Smooth muscle cell (in vitro differentiated cells): ENCODE data around the gene MRPL51. TPM values are rescaled to one million over a fixed set of nuclear protein-coding genes. Genes with fewer than 3 reads are reported as not detected.

Experiments used
- DNase-seq: peaks from one replicate; lab custom pipeline; 2025; ENCODE audit not compliant: unreplicated experiment; lab: John Stamatoyannopoulos, UW
- H2AFZ ChIP-seq: fragments of 200-600 bp; sonication (generic); 2 replicates; pipeline ENCODE4 v1.6.0; 2016; ENCODE audit warnings: antibody characterized with exemption, low read depth, mild to moderate bottlenecking
- H3F3A ChIP-seq: fragments of 200-600 bp; sonication (generic); 2 replicates; pipeline ENCODE4 v1.6.0; 2017; ENCODE audit warnings: antibody characterized with exemption, low read depth
- H3K27ac ChIP-seq: fragments of 200-600 bp; sonication (generic); 2 replicates; pipeline ENCODE4 v1.5.1; 2016; ENCODE audit warnings: low read depth, mild to moderate bottlenecking
- H3K27me3 ChIP-seq: fragments of 200-600 bp; sonication (generic); 2 replicates; pipeline ENCODE4 v1.6.1; 2016; ENCODE audit warnings: low read depth, mild to moderate bottlenecking
- H3K36me3 ChIP-seq: fragments of 200-600 bp; sonication (generic); 2 replicates; pipeline ENCODE4 v1.5.1; 2016; ENCODE audit warnings: low read depth
- H3K4me1 ChIP-seq: fragments of 200-600 bp; sonication (generic); 2 replicates; pipeline ENCODE4 v1.5.1; 2016; ENCODE audit warnings: low read depth
- H3K4me2 ChIP-seq: fragments of 200-600 bp; sonication (generic); 2 replicates; pipeline ENCODE4 v1.6.0; 2016; ENCODE audit warnings: mild to moderate bottlenecking
- H3K4me3 ChIP-seq: fragments of 200-600 bp; sonication (generic); 2 replicates; pipeline ENCODE4 v1.5.1; 2016; ENCODE audit warnings: mild to moderate bottlenecking
- H3K79me2 ChIP-seq: fragments of 200-600 bp; sonication (generic); 2 replicates; pipeline ENCODE4 v1.6.0; 2016; ENCODE audit warnings: low read depth, mild to moderate bottlenecking
- H3K9ac ChIP-seq: fragments of 200-600 bp; sonication (generic); 2 replicates; pipeline ENCODE4 v1.6.0; 2016; ENCODE audit warnings: low read depth
- H3K9me3 ChIP-seq: fragments of 200-600 bp; sonication (generic); replicated peaks from 2 replicates; pipeline ENCODE4 v1.5.1; 2016; ENCODE audit warnings: low read depth
- H4K20me1 ChIP-seq: fragments of 200-600 bp; sonication (generic); 2 replicates; pipeline ENCODE4 v1.6.0; 2016; ENCODE audit warnings: low read depth
- WGBS: methylation state at CpG from one replicate; pipeline ENCODE4 v1.1.7; 2016; ENCODE audit warnings: low lambda C conversion rate; 5-methylcytosine and 5-hydroxymethylcytosine counted together
- polyA plus RNA-seq: library from polyadenylated mRNA; unstranded; fragments of >200 nt; fragmentation: Nextera tagmentation; extraction: Ambion mirVana; gene quantifications from 2 replicates; pipeline ENCODE4 v1.2.1, GENCODE V29; 2016
- total RNA-seq: library from RNA; depleted of rRNA; stranded (reverse); fragments of >200 nt; gene quantifications from 2 replicates; pipeline ENCODE4 v1.2.3, GENCODE V29; 2014
- TF ChIP-seq, protein P1 (sequence below): fragments of 200-600 bp; sonication (generic); IDR thresholded peaks from 2 replicates; pipeline ENCODE4 v1.5.1; 2017; ENCODE audit warnings: borderline replicate concordance, mild to moderate bottlenecking, antibody characterized with exemption; ENCODE audit not compliant: insufficient read depth, poor library complexity, severe bottlenecking

MRPL51 gene
- total and polyA plus RNA-seq, 2 experiments from 2014 or later, result 126 to 364 TPM

DNA sequence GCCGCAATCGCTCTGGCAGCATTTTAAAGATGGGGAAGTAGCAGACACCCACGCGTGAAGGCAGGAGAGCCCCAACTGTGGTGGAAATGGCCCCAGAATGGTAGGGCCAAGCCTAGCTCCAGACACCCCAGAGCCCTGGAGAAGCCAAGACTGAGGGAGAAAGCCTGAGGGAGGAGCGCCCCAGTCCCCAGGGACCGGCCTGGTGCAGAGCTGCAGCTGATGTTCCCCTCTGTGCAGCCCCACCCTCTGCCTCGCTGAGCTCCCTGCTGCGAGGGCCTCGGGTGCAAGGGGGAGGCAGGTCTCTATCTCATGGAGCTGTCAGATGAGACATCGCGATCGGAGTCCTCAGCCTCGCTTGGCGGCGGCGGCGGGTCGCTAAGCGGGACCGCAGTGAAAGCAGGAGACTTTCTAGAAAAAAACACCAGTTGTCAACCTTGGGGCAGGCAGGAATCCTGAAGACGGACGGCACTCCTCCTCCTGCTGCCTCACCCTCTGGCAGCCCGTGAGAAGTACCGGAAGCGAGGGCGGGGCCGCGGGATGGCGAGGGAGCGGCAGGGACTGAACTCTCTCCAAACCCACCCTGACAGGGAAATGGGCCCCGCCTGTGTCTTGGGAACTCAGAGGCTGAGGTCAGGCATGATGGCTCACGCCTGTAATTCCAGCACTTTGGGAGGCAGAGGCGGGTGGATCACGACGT is 47.3 kb upstream of the MRPL51 start:
- DNase-seq, result peak; percentile 56
- Histone ChIP-seq H3K36me3 (no peaks in the 10 kb centered on the region), H3K4me1 (peaks cover 10% of the 10 kb centered on the region), H4K20me1 (peaks cover 51% of the 10 kb centered on the region), H3K79me2 (peaks cover 20% of the 10 kb centered on the region), H3K27ac (peak overlapping the region; percentile 74), H3K9me3 (no peaks in the 10 kb centered on the region), H2AFZ (no peak overlapping the region), H3F3A (peaks cover 61% of the 10 kb centered on the region), H3K4me3 (no peak overlapping the region), H3K27me3 (no peaks in the 10 kb centered on the region), H3K9ac (no peak overlapping the region), H3K4me2 (peak overlapping the region; percentile 27)
- 15% methylated on average over 35 of the region's 35 CpGs for whole genome bisulfite sequencing
- TF ChIP-seq, protein P1, sequence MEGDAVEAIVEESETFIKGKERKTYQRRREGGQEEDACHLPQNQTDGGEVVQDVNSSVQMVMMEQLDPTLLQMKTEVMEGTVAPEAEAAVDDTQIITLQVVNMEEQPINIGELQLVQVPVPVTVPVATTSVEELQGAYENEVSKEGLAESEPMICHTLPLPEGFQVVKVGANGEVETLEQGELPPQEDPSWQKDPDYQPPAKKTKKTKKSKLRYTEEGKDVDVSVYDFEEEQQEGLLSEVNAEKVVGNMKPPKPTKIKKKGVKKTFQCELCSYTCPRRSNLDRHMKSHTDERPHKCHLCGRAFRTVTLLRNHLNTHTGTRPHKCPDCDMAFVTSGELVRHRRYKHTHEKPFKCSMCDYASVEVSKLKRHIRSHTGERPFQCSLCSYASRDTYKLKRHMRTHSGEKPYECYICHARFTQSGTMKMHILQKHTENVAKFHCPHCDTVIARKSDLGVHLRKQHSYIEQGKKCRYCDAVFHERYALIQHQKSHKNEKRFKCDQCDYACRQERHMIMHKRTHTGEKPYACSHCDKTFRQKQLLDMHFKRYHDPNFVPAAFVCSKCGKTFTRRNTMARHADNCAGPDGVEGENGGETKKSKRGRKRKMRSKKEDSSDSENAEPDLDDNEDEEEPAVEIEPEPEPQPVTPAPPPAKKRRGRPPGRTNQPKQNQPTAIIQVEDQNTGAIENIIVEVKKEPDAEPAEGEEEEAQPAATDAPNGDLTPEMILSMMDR, result no peak

- H3K36me3 ChIP-seq, result no peaks in the 10 kb centered on the region
- no peak overlapping the region for H2AFZ ChIP-seq
Measured at GRCh38 chr12:6539707-6540134, 46.7 kb upstream of the MRPL51 start.

GRCh38 chr12:6539314-6539682 is 46.2 kb upstream of the MRPL51 start:
- Histone ChIP-seq H3K27ac (peak overlapping the region; percentile 74), H3K4me3 (no peak overlapping the region), H3K79me2 (peaks cover 30% of the 10 kb centered on the region), H3K9ac (no peak overlapping the region), H3K27me3 (no peaks in the 10 kb centered on the region), H3K36me3 (no peaks in the 10 kb centered on the region), H4K20me1 (peaks cover 61% of the 10 kb centered on the region), H2AFZ (no peak overlapping the region), H3F3A (peaks cover 69% of the 10 kb centered on the region), H3K4me2 (no peak overlapping the region), H3K4me1 (peaks cover 10% of the 10 kb centered on the region), H3K9me3 (no peaks in the 10 kb centered on the region)
- WGBS, result 84% methylated on average over 5 of the region's 5 CpGs
- TF ChIP-seq, protein P1, result no peak
- DNase-seq, result no peak

More at GRCh38 chr12:6539707-6540134, 46.7 kb upstream of the MRPL51 start:
- H3K4me3 ChIP-seq, result no peak overlapping the region
- no peak for DNase-seq
- WGBS, result 78% methylated on average over 14 of the region's 14 CpGs
- TF ChIP-seq, protein P1, result no peak
- H3K79me2 ChIP-seq, result peaks cover 26% of the 10 kb centered on the region
- no peak overlapping the region for H3K4me2 ChIP-seq
- H3K4me1 ChIP-seq, result peaks cover 10% of the 10 kb centered on the region
- H3K27ac ChIP-seq, result peak overlapping the region; percentile 74
- no peaks in the 10 kb centered on the region for H3K27me3 ChIP-seq
- no peaks in the 10 kb centered on the region for H3K9me3 ChIP-seq
- H4K20me1 ChIP-seq, result peaks cover 57% of the 10 kb centered on the region
- peaks cover 67% of the 10 kb centered on the region for H3F3A ChIP-seq
- H3K9ac ChIP-seq, result no peak overlapping the region
